ENCODE data around the gene PDLIM7. TPM values are rescaled to one million over a fixed set of nuclear protein-coding genes. Genes with fewer than 3 reads are reported as not detected.

Gene PDLIM7
- total and polyA plus RNA-seq, 10 of the 15 experiments (the other 5 are each of a cell fraction or from before 2014, with no cell fraction given) = 0.82 to 36.6 (median 19.3) TPM

GRCh38 chr5:177454397-177455035 lies 42.9 kb downstream of the PDLIM7 start (continued):
- no peak for TF ChIP-seq SPI1 (IDR thresholded peaks at IDR 0.05; ENCODE audit: borderline replicate concordance, insufficient read depth, low read depth, low read length)
- TF ChIP-seq ZNF274 (IDR thresholded peaks at IDR 0.05; ENCODE audit: insufficient read depth, insufficient read length) = no peak
- 0 out of 2 replicates have a peak, but pooled peaks have one; percentile 26 for TF ChIP-seq MAX (IDR thresholded peaks at IDR 0.05; ENCODE audit: low read depth, low read length)
- no peak for TF ChIP-seq NR2C2 (IDR thresholded peaks at IDR 0.05; ENCODE audit: borderline replicate concordance, control insufficient read depth, insufficient read length, low read depth)
- no peak for TF ChIP-seq TCF7 (IDR thresholded peaks at IDR 0.05; ENCODE audit: borderline replicate concordance)
- TF ChIP-seq ZNF207 (IDR thresholded peaks at IDR 0.05; ENCODE audit: borderline replicate concordance) = 0 out of 2 replicates have a peak, but pooled peaks have one; percentile 31
- no peak for TF ChIP-seq EZH2 (IDR thresholded peaks at IDR 0.05; ENCODE audit: borderline replicate concordance, control insufficient read depth, low read depth, low read length)
- no peak for TF ChIP-seq IKZF2 (IDR thresholded peaks at IDR 0.05)
- TF ChIP-seq SP1 (IDR thresholded peaks at IDR 0.05; ENCODE audit: low read depth, low read length) = no peak
- no peak for TF ChIP-seq ZBTB40 (IDR thresholded peaks at IDR 0.05; ENCODE audit: borderline replicate concordance)
- TF ChIP-seq ETV6 (conservative IDR thresholded peaks at IDR 0.05 in 1 of 2, IDR thresholded peaks at IDR 0.05 in 1 of 2; ENCODE audit: borderline replicate concordance in 1 of 2, low read depth in 1 of 2) = no peak
- TF ChIP-seq POU2F2 (IDR thresholded peaks at IDR 0.05; ENCODE audit: borderline replicate concordance, low read depth, low read length) = 0 out of 3 replicates have a peak, but pooled peaks have one; percentile 20
- no peak for TF ChIP-seq PML (IDR thresholded peaks at IDR 0.05; ENCODE audit: low read length)
- no peak for TF ChIP-seq EED (IDR thresholded peaks at IDR 0.05; ENCODE audit: low read depth)
- no peak for TF ChIP-seq RBBP5 (conservative IDR thresholded peaks at IDR 0.05)
- no peak for TF ChIP-seq BMI1 (IDR thresholded peaks at IDR 0.05; ENCODE audit: borderline replicate concordance)
- no peak for TF ChIP-seq KAT2A (conservative IDR thresholded peaks at IDR 0.05; ENCODE audit: control insufficient read depth, low read depth, low read length)
- no peak for TF ChIP-seq REST (IDR thresholded peaks at IDR 0.05; ENCODE audit: low read depth, low read length)
- TF ChIP-seq MEF2A (IDR thresholded peaks at IDR 0.05; ENCODE audit: insufficient read depth, low read depth, low read length) = peak; percentile 76
- peak in 1 of 2 experiments; percentile 66; a peak in 1 of 4 replicates for TF ChIP-seq BHLHE40 (IDR thresholded peaks at IDR 0.05; ENCODE audit: borderline replicate concordance in 1 of 2, low read depth in 2 of 2, low read length in 1 of 2)
- TF ChIP-seq SIN3A (IDR thresholded peaks at IDR 0.05; ENCODE audit: low read depth, low read length) = no peak; the same call in none of the 2 replicates

All from GM12878 (cell line).